Neural cell (in vitro differentiated cells): ENCODE data around the gene KCNMB2.

Experiments used
- CTCF ChIP-seq: fragments of 450-650 bp; IDR thresholded peaks from 2 replicates; pipeline ENCODE4 v1.5.1; 2014; ENCODE audit warnings: antibody characterized with exemption, mild to moderate bottlenecking, moderate library complexity; ENCODE audit not compliant: poor library complexity, severe bottlenecking
- EP300 ChIP-seq: fragments of 450-650 bp; conservative IDR thresholded peaks from 2 replicates; pipeline ENCODE4 v1.6.1; 2014; ENCODE audit warnings: antibody characterized with exemption, mild to moderate bottlenecking, moderate library complexity; ENCODE audit not compliant: poor library complexity, severe bottlenecking
- EZH2 ChIP-seq: fragments of 200-600, 300-800 bp; shearing (Covaris generic), sonication (generic); IDR thresholded peaks from 2 replicates; pipeline ENCODE4 v1.6.1; 2014; ENCODE audit warnings: antibody characterized with exemption, low read length, borderline replicate concordance, mild to moderate bottlenecking; ENCODE audit not compliant: insufficient read depth, poor library complexity, severe bottlenecking
- POLR2AphosphoS5 ChIP-seq: IDR thresholded peaks from 2 replicates; pipeline ENCODE4 v1.6.1; 2012

DNA sequence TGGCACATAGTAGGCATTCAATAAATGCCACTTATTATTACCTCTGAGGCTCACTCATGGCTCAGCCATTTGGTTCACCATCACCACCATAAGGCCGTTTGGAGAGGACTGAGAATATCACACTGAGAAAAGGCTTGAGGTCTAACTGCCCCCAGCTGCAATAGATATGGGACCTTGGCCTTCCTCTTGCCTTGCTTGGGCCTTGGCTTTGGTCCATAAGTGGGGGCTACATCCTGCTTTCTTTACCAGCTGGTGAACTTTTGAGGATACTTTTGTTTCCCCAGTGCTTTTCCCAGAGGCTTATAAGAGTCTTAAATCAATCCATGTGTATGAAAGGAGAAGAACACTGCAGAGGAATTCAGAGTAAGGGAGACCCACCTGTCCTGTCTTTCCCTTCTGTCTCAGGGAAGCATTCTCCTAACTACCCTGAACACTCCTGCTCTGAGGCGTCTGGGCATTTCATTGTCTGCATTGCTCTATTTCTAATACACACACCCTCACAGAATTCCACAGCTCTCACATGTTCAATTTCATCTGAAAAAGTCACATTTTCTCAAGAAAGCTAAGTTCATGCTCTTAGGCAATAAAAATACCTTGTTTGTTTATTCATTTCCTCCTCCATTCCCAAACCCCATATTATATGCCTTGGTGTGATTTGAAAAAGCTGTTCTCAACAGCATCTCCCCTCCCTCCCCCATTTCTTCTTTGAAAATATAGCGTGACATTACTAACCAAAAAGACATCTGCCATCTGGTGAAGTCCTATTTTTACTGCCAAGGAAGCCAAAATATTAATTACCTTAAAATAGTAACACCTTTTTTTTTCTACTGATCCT, 22.5 kb upstream of the KCNMB2 start:
- no peak for TF ChIP-seq CTCF
- no peak for TF ChIP-seq POLR2AphosphoS5
- no peak for TF ChIP-seq EZH2
- no peak for TF ChIP-seq EP300
